ENCODE measurements around the gene PRRX2.

Gene PRRX2

GRCh38 chr9:129637673-129638439 is 27.6 kb upstream of the PRRX2 start:
- DNase-seq: no peak

- no peak for DNase-seq
Observed at GRCh38 chr9:129639034-129639630, 26.3 kb upstream of the PRRX2 start.

- no peak for DNase-seq
Observed at GRCh38 chr9:129639756-129640085, 25.7 kb upstream of the PRRX2 start.

DNA sequence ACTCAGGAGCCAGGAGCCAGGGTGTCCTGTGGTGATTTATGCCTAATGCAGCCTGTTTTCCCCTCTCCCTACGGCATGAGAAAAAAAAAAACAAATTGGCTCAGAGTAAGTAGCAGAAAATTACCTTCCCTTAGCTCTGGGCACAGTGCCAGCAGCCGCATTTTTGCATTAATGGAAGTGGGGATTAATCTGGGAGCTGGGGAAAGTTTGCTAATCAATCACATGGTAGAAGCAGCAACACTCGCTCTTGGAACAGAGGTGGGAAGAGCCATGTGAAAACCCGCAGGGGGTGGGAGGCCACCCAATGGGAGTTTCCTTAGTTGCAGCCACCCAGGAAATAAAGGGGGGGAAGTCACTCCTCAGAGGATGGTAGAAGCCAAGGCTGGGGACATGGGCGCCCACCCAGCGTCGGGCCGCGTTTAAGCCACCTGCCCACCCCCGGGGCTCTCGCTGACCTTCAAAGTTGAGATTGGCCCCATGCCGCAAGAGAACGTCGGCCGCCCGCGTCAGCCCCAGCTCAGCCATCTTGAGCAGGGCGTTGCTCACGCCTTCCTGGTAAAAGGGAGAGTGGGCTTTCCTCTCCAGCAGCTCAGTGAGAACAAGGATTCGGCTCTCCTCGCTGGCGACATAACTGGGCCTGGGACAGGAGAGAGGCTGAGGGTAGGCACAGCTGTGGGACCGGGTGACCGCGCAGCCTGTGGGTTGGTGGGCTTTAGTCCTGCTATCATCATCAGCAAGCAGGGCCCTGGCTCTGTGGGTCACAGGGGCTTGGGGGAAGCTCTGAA is 25.2 kb upstream of the PRRX2 start:
- DNase-seq: no peak

GRCh38 chr9:129640871-129641749 is 24.3 kb upstream of the PRRX2 start:
- DNase-seq: no peak

- peak; percentile 87 for DNase-seq
Observed at GRCh38 chr9:129641750-129642585, 23.5 kb upstream of the PRRX2 start, which contains the start of gene ASB6. ASB6 (minus strand) TSS chr9:129642151; CDS start chr9:129641999, 152 bp downstream.

DNA sequence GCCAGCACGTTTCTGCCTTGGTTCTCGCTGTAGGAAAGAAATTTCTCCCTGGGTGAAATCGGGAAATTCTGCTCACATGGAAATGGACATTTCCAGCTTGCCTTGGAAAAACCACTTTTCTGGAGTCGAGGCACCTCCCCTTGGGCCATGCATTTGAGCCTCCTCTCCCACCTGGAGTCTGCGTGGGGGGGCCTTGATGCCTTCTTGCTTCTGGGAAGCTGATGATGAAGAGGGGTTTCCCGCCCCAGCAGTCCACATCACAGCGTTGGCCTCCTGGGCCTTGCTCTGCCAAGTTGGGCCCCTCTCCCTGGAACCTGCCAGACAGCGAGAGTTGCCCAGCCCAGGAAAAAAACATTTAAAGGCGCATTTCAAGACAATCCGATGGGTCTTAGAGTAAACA is 21.7 kb upstream of the PRRX2 start:
- DNase-seq: no peak

- DNase-seq: no peak
Observed at GRCh38 chr9:129644365-129644764, 21.1 kb upstream of the PRRX2 start.

GRCh38 chr9:129644902-129645301 is 20.5 kb upstream of the PRRX2 start:
- no peak for DNase-seq

DNA sequence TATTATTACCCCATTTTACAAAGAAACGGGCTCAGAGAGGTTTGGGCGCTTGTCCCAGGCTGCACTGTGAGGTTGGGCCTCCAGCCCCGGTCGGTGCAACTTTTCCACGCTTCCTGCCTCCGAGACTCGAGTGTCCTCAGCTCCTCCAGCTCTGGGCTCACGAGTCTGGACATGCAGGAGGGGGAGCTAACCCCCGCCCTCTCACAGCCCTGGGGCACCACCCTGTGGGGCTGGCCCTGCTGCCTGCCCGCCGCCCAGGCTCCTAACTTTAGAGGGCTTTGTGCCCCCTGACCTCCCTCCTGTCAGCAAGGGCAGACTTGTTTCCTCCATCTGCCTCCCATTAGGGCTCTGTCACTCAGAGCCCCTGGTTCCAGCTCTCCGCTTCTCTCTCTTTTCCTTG is 19.2 kb upstream of the PRRX2 start:
- no peak for DNase-seq

- no peak for DNase-seq
Observed at GRCh38 chr9:129646654-129647053, 18.8 kb upstream of the PRRX2 start.

- no peak for DNase-seq
Observed at GRCh38 chr9:129647635-129648034, 17.8 kb upstream of the PRRX2 start.

DNA sequence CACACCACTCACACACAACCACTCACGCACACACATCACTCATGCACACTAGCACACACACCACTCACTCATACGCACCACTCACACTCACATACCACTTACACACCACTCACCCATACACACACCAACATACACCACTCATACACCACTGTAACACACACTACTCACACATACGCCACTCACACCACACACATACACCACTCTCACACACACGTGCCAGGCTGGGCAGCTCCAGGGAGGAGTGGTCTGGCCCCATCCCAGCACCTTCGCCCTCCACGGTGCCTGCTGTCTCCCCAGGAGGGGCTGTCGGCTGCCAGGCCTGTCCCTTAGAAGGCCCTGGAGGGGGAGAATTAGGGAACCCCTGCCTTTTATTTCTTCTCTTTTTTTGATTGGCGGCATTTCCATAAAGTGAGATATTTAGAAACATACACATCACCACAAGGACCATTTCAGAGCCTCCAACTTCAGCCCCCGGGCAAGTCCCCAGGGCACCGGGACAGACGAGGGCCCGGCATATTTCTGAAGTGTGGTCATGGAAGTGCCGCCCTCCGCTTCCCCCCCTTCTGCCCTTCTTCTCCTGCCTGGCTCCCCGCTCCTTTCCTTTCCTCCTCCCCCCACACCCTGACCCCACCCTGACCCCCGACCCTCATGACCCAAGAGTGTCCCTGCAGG is 17.2 kb upstream of the PRRX2 start:
- DNase-seq: no peak

DNA sequence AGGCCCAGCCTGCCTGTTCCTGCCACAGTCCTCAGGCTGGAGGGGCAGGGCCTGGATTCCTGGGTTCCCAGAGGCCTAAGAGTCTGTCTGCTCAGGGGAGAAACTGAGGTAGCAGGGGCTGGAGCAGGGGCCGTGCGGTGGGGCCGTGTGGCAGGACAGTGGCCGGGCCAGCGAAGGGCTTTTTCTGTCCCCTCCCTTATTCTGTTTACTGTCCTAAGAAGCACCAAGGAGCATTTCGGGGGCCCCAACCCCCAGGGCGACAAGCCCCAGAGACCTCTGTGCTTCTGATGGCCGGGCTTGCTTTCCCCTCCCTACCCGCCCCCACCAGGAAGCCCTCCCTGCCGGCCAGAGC is 16.7 kb upstream of the PRRX2 start:
- DNase-seq: no peak

DNA sequence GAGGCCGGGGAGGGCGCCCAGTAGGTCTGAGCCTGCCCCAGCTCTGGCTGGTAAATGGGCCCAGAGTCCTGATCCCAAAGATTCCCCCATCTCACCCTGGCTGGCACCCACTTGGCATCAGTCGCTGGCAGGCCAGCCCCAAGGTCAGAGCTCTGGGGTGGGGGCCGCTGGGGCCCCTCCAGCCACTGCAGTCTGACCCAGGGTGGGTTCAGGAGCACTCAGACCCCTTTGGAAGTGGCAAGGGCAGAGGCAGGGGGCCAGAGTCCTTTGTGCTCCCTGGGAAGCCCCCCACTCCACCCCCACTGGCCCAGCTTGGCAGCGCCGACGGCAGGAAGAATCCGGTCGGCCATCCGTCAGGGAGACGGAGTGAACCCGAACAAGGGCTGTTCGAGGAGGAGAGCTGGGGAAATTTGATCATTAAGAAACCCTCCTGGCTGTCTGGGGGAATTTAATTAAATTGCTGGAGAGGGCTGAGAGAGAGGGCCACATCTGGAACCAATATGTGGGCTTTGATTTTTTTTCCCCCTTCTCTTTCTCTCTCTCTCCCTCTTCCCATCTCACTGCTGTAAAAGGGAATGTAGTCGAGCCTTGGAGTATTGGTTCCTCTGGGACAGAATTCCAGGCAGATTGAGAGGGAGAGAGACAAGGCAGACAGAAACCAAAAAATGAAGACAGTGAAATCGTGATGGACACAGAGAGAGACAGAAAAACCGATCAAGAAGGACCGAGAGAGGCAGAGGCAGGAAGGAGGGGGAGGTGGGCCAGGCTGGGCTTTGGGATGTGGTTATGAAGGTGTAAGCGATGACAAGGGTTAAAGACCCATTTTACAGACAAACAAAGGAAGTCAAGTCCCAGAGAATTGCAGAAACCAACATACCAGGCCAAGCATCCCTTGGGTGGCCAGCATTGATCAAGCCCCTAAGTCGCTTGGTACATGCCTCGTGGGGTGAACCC is 15.4 kb upstream of the PRRX2 start:
- no peak for DNase-seq

DNA sequence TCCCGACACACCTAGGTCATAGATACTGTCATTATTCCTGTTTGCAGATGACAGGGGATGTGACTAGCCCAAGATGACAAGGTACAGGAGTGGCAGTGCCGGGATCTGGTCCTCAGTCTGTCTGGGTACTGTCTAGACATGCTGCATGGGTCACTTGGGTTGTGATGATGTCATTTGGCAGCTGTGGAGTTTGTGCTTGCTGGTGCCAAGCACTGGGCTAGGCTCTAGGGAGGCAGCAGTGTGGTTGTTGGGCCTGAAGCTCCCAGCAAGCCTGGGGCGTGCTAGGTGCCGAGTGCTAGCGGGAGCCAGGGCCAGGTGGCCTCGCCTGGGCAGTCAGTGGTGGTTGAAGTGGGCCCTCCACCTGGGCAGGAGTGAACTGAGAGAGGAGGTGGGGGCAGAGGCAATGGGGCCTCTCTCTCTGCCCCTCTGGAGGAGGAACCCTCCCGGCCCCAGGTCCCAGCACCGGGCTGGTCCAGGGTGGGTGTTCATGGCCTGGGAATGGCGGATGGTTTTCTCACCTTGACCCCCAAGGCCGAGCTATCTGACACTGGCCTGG is 14.7 kb upstream of the PRRX2 start:
- no peak for DNase-seq

- DNase-seq: no peak
Observed at GRCh38 chr9:129653823-129654553, 11.5 kb upstream of the PRRX2 start.

- DNase-seq: no peak
Observed at GRCh38 chr9:129654554-129655040, 10.8 kb upstream of the PRRX2 start.

DNA sequence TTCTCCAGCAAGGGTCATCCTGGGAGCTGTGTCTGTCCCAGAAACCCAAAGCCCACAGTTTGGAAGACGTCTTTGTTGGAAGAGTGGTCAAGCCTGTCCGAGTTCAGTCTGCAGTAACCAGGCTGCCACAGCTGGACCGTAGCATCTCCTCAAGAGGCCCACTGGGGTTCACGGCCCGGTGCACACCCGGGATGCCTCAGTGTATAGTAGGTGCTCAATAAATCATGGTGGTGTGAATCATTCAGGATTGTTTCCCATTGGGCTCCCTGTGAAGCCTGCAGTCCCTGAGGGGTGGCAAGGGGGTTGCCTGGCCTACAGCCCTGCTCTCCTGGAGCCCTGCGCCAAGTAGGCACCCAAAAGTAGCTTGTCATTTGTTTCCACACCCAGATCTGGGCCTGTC is 10.3 kb upstream of the PRRX2 start:
- no peak for DNase-seq
